Stimulated activated CD4-positive, alpha-beta T cell treated with anti-CD3 and anti-CD28 coated beads, TNF-alpha, amount 100 ng/mL, for 1 hour (primary cell): ENCODE measurements around the gene SMIM38.
"Not testable (repeated sequence)": the region's sequence is repeated elsewhere in the genome, so short reads cannot be mapped to it uniquely, and the experiment has no call there.

ENCODE experiments used
- DNase-seq, 3 donors: peaks; one replicate each; pipeline ENCODE4 v3.0.0-alpha.2; 2020; ENCODE audit warnings: low read depth in 3 of 3, low spot score in 1 of 3

SMIM38 gene

GRCh38 chr11:69121621-69122325 is 34.0 kb upstream of the SMIM38 start:
- no peak for DNase-seq

- no peak for DNase-seq
These were observed 33.5 kb upstream of the SMIM38 start for GRCh38 chr11:69122326-69122629.

GRCh38 chr11:69122630-69123431 is 32.9 kb upstream of the SMIM38 start:
- peak in 2 of 3 donors; percentile 16 to 66 for DNase-seq

- no peak for DNase-seq
These were observed 31.9 kb upstream of the SMIM38 start for GRCh38 chr11:69123593-69124545.

- DNase-seq = no peak
These were observed 29.9 kb upstream of the SMIM38 start for GRCh38 chr11:69125861-69126260.

GRCh38 chr11:69126286-69126685 is 29.4 kb upstream of the SMIM38 start:
- no peak for DNase-seq

GRCh38 chr11:69127081-69127850 is 28.5 kb upstream of the SMIM38 start:
- DNase-seq = no peak

- DNase-seq = no peak
These were observed 27.9 kb upstream of the SMIM38 start for GRCh38 chr11:69127884-69128283.

- no peak for DNase-seq
These were observed 26.7 kb upstream of the SMIM38 start for GRCh38 chr11:69129053-69129452.

GRCh38 chr11:69129647-69130046 is 26.1 kb upstream of the SMIM38 start:
- DNase-seq = no peak

GRCh38 chr11:69130654-69131053 is 25.1 kb upstream of the SMIM38 start:
- DNase-seq = no peak

- DNase-seq = no peak
These were observed 24.6 kb upstream of the SMIM38 start for GRCh38 chr11:69131121-69131566.

GRCh38 chr11:69131644-69132300 is 24.0 kb upstream of the SMIM38 start:
- DNase-seq = no peak

- DNase-seq = no peak
These were observed 23.4 kb upstream of the SMIM38 start for GRCh38 chr11:69132301-69132670.

GRCh38 chr11:69133251-69133650 is 22.5 kb upstream of the SMIM38 start:
- DNase-seq = no peak

GRCh38 chr11:69134182-69134581 is 21.6 kb upstream of the SMIM38 start:
- not testable (repeated sequence) for DNase-seq

- DNase-seq = no peak
These were observed 20.8 kb upstream of the SMIM38 start for GRCh38 chr11:69134957-69135356.

GRCh38 chr11:69135420-69136363 is 20.0 kb upstream of the SMIM38 start:
- no peak for DNase-seq

- no peak for DNase-seq
These were observed 19.3 kb upstream of the SMIM38 start for GRCh38 chr11:69136471-69136870.
